GM12891 (cell line): ENCODE data around the gene GRAMD1A.

ENCODE experiments used
- POLR2A ChIP-seq: IDR thresholded peaks from 2 replicates; pipeline ENCODE4 v1.6.1; 2011; ENCODE audit warnings: low read depth, low read length, control low read depth
- POLR2AphosphoS5 ChIP-seq: IDR thresholded peaks from 2 replicates; pipeline ENCODE4 v1.6.1; 2011; ENCODE audit warnings: low read depth, low read length, control low read depth
- TAF1 ChIP-seq: IDR thresholded peaks from 2 replicates; pipeline ENCODE4 v1.6.1; 2011; ENCODE audit warnings: low read depth, low read length, control low read depth

GRCh38 chr19:35066691-35067563, 66.8 kb downstream of the GRAMD1A start:
- TF ChIP-seq TAF1: no peak
- no peak for TF ChIP-seq POLR2A
- TF ChIP-seq POLR2AphosphoS5: no peak
